Prostate gland (tissue), 2 donors: Measurements from ENCODE around the gene KLF7. TPM values are rescaled to one million over a fixed set of nuclear protein-coding genes. Genes with fewer than 3 reads are reported as not detected.
A peak's percentile ranks its signal among the peaks of the same experiment; 100 is the strongest.

ENCODE experiments used
- DNase-seq: peaks from one replicate; pipeline ENCODE4 v3.0.0-alpha.2; 2019; ENCODE audit warnings: low spot score
- H3K27ac ChIP-seq, 2 donors: fragments of 200-600 bp; sonication (generic); 2 replicates each; pipeline ENCODE4 v1.5.1; 2017 to 2019
- H3K27me3 ChIP-seq: fragments of 200-600 bp; sonication (generic); replicated peaks from 2 replicates; pipeline ENCODE4 v1.5.1; 2019; ENCODE audit not compliant: insufficient read depth
- H3K36me3 ChIP-seq, 2 donors: fragments of 200-600 bp; sonication (generic); 1 replicate in 1 of 2; 2 replicates in 1 of 2; pipeline versions ENCODE4 v1.5.1 to v1.8.1; 2017 to 2019
- H3K4me1 ChIP-seq: fragments of 200-600 bp; sonication (generic); replicated peaks from 2 replicates; pipeline ENCODE4 v1.5.1; 2019
- H3K4me3 ChIP-seq, 2 donors: fragments of 200-600 bp; sonication (generic); 2 replicates each; pipeline ENCODE4 v1.5.1; 2017 to 2019
- H3K9me3 ChIP-seq: fragments of 200-600 bp; sonication (generic); 2 replicates; pipeline ENCODE4 v1.5.1; 2017
- CTCF ChIP-seq, 4 experiments: fragments of 200-600 bp in 2 of 4; fragments of 450-650 bp in 2 of 4; sonication (generic) in 2 of 4; IDR thresholded peaks; 1 replicate in 3 of 4; 2 replicates in 1 of 4; pipeline ENCODE4 v1.5.1; 2016 to 2019; ENCODE audit warnings: antibody characterized with exemption in 4 of 4, mild to moderate bottlenecking in 2 of 4, moderate library complexity in 2 of 4
- POLR2A ChIP-seq: fragments of 450-650 bp; IDR thresholded peaks from one replicate; pipeline ENCODE4 v1.6.1; 2016; ENCODE audit warnings: antibody characterized with exemption, mild to moderate bottlenecking
- POLR2AphosphoS5 ChIP-seq: sonication (generic); formaldehyde crosslinking; IDR thresholded peaks from one replicate; pipeline ENCODE4 v1.6.1; 2017; ENCODE audit warnings: antibody characterized with exemption
- WGBS: methylation state at CpG from one replicate; pipeline ENCODE4 v1.1.5; 2018; 5-methylcytosine and 5-hydroxymethylcytosine counted together
- intact Hi-C: fragments of 100-400 bp; cut with DNase I; formaldehyde crosslinking; loops from one replicate; pipeline ENCODE4 v1.14.2; 2022
- total RNA-seq, 2 donors: library from RNA; depleted of rRNA; stranded (reverse); fragments of >200 nt; gene quantifications; one replicate each; pipeline ENCODE4 v1.1.0, GENCODE V29; 2016

Gene KLF7
- total RNA-seq, 2 donors from 2014 or later, result 10.2 to 23.9 TPM

- Histone ChIP-seq H3K4me3 (no peak overlapping the region), H3K36me3 (no peaks in the 10 kb centered on the region), H3K27ac (no peak overlapping the region), H3K27me3 (no peaks in the 10 kb centered on the region), H3K4me1 (no peaks in the 10 kb centered on the region), H3K9me3 (no peaks in the 10 kb centered on the region)
- TF ChIP-seq POLR2A, result no peak
- TF ChIP-seq POLR2AphosphoS5, result no peak
- no peak for TF ChIP-seq CTCF (IDR thresholded peaks at IDR 0.05)
- 67% methylated on average over 2 of the region's 2 CpGs for WGBS
- DNase-seq, result no peak
- intact Hi-C loops, result no loop called here
Observed at GRCh38 chr2:207194028-207194427, 28.3 kb upstream of the KLF7 start.

- H3K9me3 ChIP-seq, result no peaks in the 10 kb centered on the region
- no peak overlapping the region for H3K4me3 ChIP-seq
- intact Hi-C loops, result no loop called here
- no peak for DNase-seq
- TF ChIP-seq POLR2A (no peak), CTCF (IDR thresholded peaks at IDR 0.05) (no peak), POLR2AphosphoS5 (peak; percentile 30)
- H3K4me1 ChIP-seq, result no peaks in the 10 kb centered on the region
- H3K27ac ChIP-seq, result no peak overlapping the region
- WGBS, result 31% methylated on average over 3 of the region's 3 CpGs
- no peaks in the 10 kb centered on the region for H3K27me3 ChIP-seq
- H3K36me3 ChIP-seq, result no peaks in the 10 kb centered on the region
Observed at GRCh38 chr2:207188626-207189419, 23.1 kb upstream of the KLF7 start.

- Histone ChIP-seq H3K4me3 (no peak overlapping the region), H3K27me3 (no peaks in the 10 kb centered on the region), H3K27ac (no peak overlapping the region), H3K9me3 (no peaks in the 10 kb centered on the region), H3K36me3 (no peaks in the 10 kb centered on the region), H3K4me1 (no peaks in the 10 kb centered on the region)
- 80% methylated on average over 6 of the region's 6 CpGs for WGBS
- intact Hi-C loops, result no loop called here
- no peak for TF ChIP-seq CTCF (IDR thresholded peaks at IDR 0.05)
- no peak for TF ChIP-seq POLR2A
- no peak for TF ChIP-seq POLR2AphosphoS5
- no peak for DNase-seq
Observed at GRCh38 chr2:207185372-207185771, 19.6 kb upstream of the KLF7 start.

- TF ChIP-seq CTCF (IDR thresholded peaks at IDR 0.05) (no peak), POLR2AphosphoS5 (no peak), POLR2A (no peak)
- no peak overlapping the region for H3K27ac ChIP-seq
- no peaks in the 10 kb centered on the region for H3K4me1 ChIP-seq
- no peak overlapping the region for H3K4me3 ChIP-seq
- intact Hi-C loops, result no loop called here
- no peaks in the 10 kb centered on the region for H3K27me3 ChIP-seq
- no peak for DNase-seq
- 72% methylated on average over 5 of the region's 5 CpGs for WGBS
- H3K9me3 ChIP-seq, result no peaks in the 10 kb centered on the region
- no peaks in the 10 kb centered on the region for H3K36me3 ChIP-seq
Observed at GRCh38 chr2:207184768-207185167, 19.0 kb upstream of the KLF7 start.

GRCh38 chr2:207184348-207184747, 18.6 kb upstream of the KLF7 start:
- no peaks in the 10 kb centered on the region for H3K9me3 ChIP-seq
- no peaks in the 10 kb centered on the region for H3K36me3 ChIP-seq
- WGBS, result 89% methylated on average over 2 of the region's 2 CpGs
- H3K4me1 ChIP-seq, result no peaks in the 10 kb centered on the region
- TF ChIP-seq POLR2A (no peak), POLR2AphosphoS5 (no peak), CTCF (IDR thresholded peaks at IDR 0.05) (no peak)
- intact Hi-C loops, result no loop called here
- no peaks in the 10 kb centered on the region for H3K27me3 ChIP-seq
- H3K4me3 ChIP-seq, result no peak overlapping the region
- no peak overlapping the region for H3K27ac ChIP-seq
- DNase-seq, result no peak
